Activated gamma-delta T cell treated with anti-CD3 and anti-CD28 coated beads, Interleukin-2, amount 50 U/mL, for 16 hours (primary cell): ENCODE measurements around the gene OR7G3.

ENCODE experiments used
- DNase-seq: peaks from one replicate; pipeline ENCODE4 v3.0.0-alpha.2; 2020; ENCODE audit warnings: low read depth

OR7G3 gene

GRCh38 chr19:9126900-9127405 lies at the start of gene OR7G3:
Gene OR7G3 (minus strand): TSS chr19:9126950. CDS start chr19:9126950, 0 bp downstream.
- no peak for DNase-seq

GRCh38 chr19:9175326-9175725 lies 48.6 kb upstream of the OR7G3 start:
- DNase-seq, result no peak

GRCh38 chr19:9171393-9171991 lies 44.7 kb upstream of the OR7G3 start:
- DNase-seq, result no peak

- no peak for DNase-seq
These were observed 40.1 kb upstream of the OR7G3 start for GRCh38 chr19:9166846-9167245.

- DNase-seq, result no peak
These were observed 38.5 kb upstream of the OR7G3 start for GRCh38 chr19:9165261-9165660.

- no peak for DNase-seq
These were observed 34.7 kb upstream of the OR7G3 start for GRCh38 chr19:9161427-9161826.

- no peak for DNase-seq
These were observed 33.1 kb upstream of the OR7G3 start for GRCh38 chr19:9159891-9160290.

- no peak for DNase-seq
These were observed 29.6 kb upstream of the OR7G3 start for GRCh38 chr19:9156304-9156703.

GRCh38 chr19:9155591-9155990 lies 28.8 kb upstream of the OR7G3 start:
- no peak for DNase-seq

GRCh38 chr19:9151367-9151766 lies 24.6 kb upstream of the OR7G3 start:
- DNase-seq, result no peak

- DNase-seq, result no peak
These were observed 23.9 kb upstream of the OR7G3 start for GRCh38 chr19:9150650-9151049.

- DNase-seq, result no peak
These were observed 23.2 kb upstream of the OR7G3 start for GRCh38 chr19:9149997-9150396.

GRCh38 chr19:9148697-9149096 lies 21.9 kb upstream of the OR7G3 start:
- DNase-seq, result no peak

- no peak for DNase-seq
These were observed 20.1 kb upstream of the OR7G3 start for GRCh38 chr19:9146882-9147281.

- DNase-seq, result no peak
These were observed 18.2 kb upstream of the OR7G3 start for GRCh38 chr19:9144920-9145319.

GRCh38 chr19:9140159-9140874 lies 13.6 kb upstream of the OR7G3 start, which contains the start of gene ZNF317:
Gene ZNF317 (plus strand): TSS chr19:9140397. CDS start chr19:9156017, 15,620 bp downstream.
- DNase-seq, result peak; percentile 82

GRCh38 chr19:9139609-9140158 lies 12.9 kb upstream of the OR7G3 start:
- DNase-seq, result no peak

- DNase-seq, result no peak
These were observed 5.7 kb upstream of the OR7G3 start for GRCh38 chr19:9132422-9132821.

- DNase-seq, result no peak
These were observed 4.2 kb upstream of the OR7G3 start for GRCh38 chr19:9130965-9131364.

- DNase-seq, result no peak
These were observed 1.4 kb upstream of the OR7G3 start for GRCh38 chr19:9128171-9128570.

- DNase-seq, result no peak
These were observed 10.2 kb downstream of the OR7G3 start for GRCh38 chr19:9116547-9116946.

- no peak for DNase-seq
These were observed 11.4 kb downstream of the OR7G3 start, which contains the start of gene OR7G1 for GRCh38 chr19:9115307-9115813. Gene OR7G1 (minus strand): TSS chr19:9115763. CDS start chr19:9115763, 0 bp downstream.

- DNase-seq, result no peak
These were observed 16.8 kb downstream of the OR7G3 start for GRCh38 chr19:9109959-9110358.
